Measurements from ENCODE around the gene NR1H4. TPM values are rescaled to one million over a fixed set of nuclear protein-coding genes. Genes with fewer than 3 reads are reported as not detected.

The NR1H4 gene
- total and polyA plus RNA-seq, 4 donors, result 33.5 to 106 (median 55.0) TPM

DNA sequence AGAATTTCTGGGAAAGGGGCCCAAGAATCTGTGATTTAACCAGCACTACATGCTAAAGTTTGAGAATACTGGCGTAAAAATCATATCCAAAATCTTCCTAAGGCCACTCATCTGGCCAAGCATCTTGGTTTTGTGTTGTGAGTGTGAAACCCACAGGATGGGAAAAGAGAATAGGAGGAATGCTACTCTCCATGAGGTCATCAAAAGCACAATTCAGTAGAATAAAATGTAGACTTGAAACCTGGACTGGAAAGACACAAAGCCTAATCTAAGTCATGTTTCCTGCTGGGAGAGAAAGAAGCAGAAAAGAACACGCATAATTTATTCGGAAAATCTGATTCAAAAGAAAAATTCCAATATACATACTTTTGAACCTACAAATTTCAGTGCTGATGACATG lies 42.3 kb downstream of the NR1H4 start:
- WGBS, result 92% methylated on average over 3 of the region's 3 CpGs
- H3K4me1 ChIP-seq (ENCODE audit: control insufficient read depth in 4 of 4, insufficient read depth in 4 of 4, low read length in 3 of 4), result peaks cover 17 to 41% (median 30%) of the 10 kb centered on the region in 4 donors
- H3K9ac ChIP-seq (ENCODE audit: low read depth in 1 of 2, low read length in 2 of 2), result no peak overlapping the region
- no peak for DNase-seq (ENCODE audit: low spot score)
- H3K9me3 ChIP-seq (ENCODE audit: control insufficient read depth in 4 of 4, low read length in 3 of 4), result no peaks in the 10 kb centered on the region
- H3K27ac ChIP-seq (ENCODE audit: low read depth in 1 of 2, low read length in 2 of 2), result no peak overlapping the region
- TF ChIP-seq JUND (IDR thresholded peaks at IDR 0.05) (no peak), NR2F2 (IDR thresholded peaks at IDR 0.05) (no peak), YY1 (IDR thresholded peaks at IDR 0.05) (no peak), TAF1 (conservative IDR thresholded peaks at IDR 0.05) (no peak), GABPA (IDR thresholded peaks at IDR 0.05 in 1 of 2, conservative IDR thresholded peaks at IDR 0.05 in 1 of 2) (no peak), RXRA (IDR thresholded peaks at IDR 0.05) (no peak), EGR1 (IDR thresholded peaks at IDR 0.05; ENCODE audit: low read depth in 2 of 2) (no peak), FOXA2 (IDR thresholded peaks at IDR 0.05) (no peak), RAD21 (IDR thresholded peaks at IDR 0.05) (no peak), FOXA1 (IDR thresholded peaks at IDR 0.05) (no peak), HNF4A (conservative IDR thresholded peaks at IDR 0.05) (no peak), HNF4G (IDR thresholded peaks at IDR 0.05) (no peak), SP1 (IDR thresholded peaks at IDR 0.05) (no peak)
- TF ChIP-seq, protein P1, sequence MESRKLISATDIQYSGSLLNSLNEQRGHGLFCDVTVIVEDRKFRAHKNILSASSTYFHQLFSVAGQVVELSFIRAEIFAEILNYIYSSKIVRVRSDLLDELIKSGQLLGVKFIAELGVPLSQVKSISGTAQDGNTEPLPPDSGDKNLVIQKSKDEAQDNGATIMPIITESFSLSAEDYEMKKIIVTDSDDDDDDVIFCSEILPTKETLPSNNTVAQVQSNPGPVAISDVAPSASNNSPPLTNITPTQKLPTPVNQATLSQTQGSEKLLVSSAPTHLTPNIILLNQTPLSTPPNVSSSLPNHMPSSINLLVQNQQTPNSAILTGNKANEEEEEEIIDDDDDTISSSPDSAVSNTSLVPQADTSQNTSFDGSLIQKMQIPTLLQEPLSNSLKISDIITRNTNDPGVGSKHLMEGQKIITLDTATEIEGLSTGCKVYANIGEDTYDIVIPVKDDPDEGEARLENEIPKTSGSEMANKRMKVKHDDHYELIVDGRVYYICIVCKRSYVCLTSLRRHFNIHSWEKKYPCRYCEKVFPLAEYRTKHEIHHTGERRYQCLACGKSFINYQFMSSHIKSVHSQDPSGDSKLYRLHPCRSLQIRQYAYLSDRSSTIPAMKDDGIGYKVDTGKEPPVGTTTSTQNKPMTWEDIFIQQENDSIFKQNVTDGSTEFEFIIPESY (IDR thresholded peaks at IDR 0.05), result no peak
- TF ChIP-seq, protein P2, sequence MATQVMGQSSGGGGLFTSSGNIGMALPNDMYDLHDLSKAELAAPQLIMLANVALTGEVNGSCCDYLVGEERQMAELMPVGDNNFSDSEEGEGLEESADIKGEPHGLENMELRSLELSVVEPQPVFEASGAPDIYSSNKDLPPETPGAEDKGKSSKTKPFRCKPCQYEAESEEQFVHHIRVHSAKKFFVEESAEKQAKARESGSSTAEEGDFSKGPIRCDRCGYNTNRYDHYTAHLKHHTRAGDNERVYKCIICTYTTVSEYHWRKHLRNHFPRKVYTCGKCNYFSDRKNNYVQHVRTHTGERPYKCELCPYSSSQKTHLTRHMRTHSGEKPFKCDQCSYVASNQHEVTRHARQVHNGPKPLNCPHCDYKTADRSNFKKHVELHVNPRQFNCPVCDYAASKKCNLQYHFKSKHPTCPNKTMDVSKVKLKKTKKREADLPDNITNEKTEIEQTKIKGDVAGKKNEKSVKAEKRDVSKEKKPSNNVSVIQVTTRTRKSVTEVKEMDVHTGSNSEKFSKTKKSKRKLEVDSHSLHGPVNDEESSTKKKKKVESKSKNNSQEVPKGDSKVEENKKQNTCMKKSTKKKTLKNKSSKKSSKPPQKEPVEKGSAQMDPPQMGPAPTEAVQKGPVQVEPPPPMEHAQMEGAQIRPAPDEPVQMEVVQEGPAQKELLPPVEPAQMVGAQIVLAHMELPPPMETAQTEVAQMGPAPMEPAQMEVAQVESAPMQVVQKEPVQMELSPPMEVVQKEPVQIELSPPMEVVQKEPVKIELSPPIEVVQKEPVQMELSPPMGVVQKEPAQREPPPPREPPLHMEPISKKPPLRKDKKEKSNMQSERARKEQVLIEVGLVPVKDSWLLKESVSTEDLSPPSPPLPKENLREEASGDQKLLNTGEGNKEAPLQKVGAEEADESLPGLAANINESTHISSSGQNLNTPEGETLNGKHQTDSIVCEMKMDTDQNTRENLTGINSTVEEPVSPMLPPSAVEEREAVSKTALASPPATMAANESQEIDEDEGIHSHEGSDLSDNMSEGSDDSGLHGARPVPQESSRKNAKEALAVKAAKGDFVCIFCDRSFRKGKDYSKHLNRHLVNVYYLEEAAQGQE (IDR thresholded peaks at IDR 0.05), result no peak
- TF ChIP-seq, protein P3, sequence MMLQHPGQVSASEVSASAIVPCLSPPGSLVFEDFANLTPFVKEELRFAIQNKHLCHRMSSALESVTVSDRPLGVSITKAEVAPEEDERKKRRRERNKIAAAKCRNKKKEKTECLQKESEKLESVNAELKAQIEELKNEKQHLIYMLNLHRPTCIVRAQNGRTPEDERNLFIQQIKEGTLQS (IDR thresholded peaks at IDR 0.05), result no peak
- TF ChIP-seq, protein P4, sequence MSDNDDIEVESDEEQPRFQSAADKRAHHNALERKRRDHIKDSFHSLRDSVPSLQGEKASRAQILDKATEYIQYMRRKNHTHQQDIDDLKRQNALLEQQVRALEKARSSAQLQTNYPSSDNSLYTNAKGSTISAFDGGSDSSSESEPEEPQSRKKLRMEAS (IDR thresholded peaks at IDR 0.05), result no peak
- TF ChIP-seq, protein P5, sequence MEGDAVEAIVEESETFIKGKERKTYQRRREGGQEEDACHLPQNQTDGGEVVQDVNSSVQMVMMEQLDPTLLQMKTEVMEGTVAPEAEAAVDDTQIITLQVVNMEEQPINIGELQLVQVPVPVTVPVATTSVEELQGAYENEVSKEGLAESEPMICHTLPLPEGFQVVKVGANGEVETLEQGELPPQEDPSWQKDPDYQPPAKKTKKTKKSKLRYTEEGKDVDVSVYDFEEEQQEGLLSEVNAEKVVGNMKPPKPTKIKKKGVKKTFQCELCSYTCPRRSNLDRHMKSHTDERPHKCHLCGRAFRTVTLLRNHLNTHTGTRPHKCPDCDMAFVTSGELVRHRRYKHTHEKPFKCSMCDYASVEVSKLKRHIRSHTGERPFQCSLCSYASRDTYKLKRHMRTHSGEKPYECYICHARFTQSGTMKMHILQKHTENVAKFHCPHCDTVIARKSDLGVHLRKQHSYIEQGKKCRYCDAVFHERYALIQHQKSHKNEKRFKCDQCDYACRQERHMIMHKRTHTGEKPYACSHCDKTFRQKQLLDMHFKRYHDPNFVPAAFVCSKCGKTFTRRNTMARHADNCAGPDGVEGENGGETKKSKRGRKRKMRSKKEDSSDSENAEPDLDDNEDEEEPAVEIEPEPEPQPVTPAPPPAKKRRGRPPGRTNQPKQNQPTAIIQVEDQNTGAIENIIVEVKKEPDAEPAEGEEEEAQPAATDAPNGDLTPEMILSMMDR (IDR thresholded peaks at IDR 0.05; ENCODE audit: low read depth, low read length, missing input control), result no peak
- no peaks in the 10 kb centered on the region for H3K27me3 ChIP-seq (ENCODE audit: control insufficient read depth in 4 of 4, insufficient read depth in 4 of 4, low read length in 3 of 4)
- peaks cover 5 to 28% (median 21%) of the 10 kb centered on the region in 4 donors for H3K36me3 ChIP-seq (ENCODE audit: control insufficient read depth in 4 of 4, insufficient read depth in 3 of 4, low read depth in 1 of 4, low read length in 3 of 4)
- no peak overlapping the region for H3K4me3 ChIP-seq (ENCODE audit: low read depth in 1 of 3, low read length in 3 of 3)
